H9 (cell line): ENCODE results near the gene DYNLT2B. TPM values are rescaled to one million over a fixed set of nuclear protein-coding genes. Genes with fewer than 3 reads are reported as not detected.

Experiments used
- DNase-seq: peaks from one replicate; pipeline ENCODE4 v3.0.0-alpha.2; 2017
- H2AFZ ChIP-seq: one replicate; pipeline ENCODE4 v1.6.1; 2013; ENCODE audit warnings: mild to moderate bottlenecking, low read length, control low read depth, moderate library complexity
- H2AK5ac ChIP-seq: 2 replicates; pipeline ENCODE4 v1.6.1; 2013; ENCODE audit warnings: low read length, control low read depth, mixed read lengths; ENCODE audit not compliant: insufficient read length
- H2BK120ac ChIP-seq: one replicate; pipeline ENCODE4 v1.6.1; 2013; ENCODE audit warnings: low read depth, mild to moderate bottlenecking, low read length, control low read depth, inconsistent platforms; ENCODE audit not compliant: poor library complexity, severe bottlenecking
- H2BK12ac ChIP-seq: 2 replicates; pipeline ENCODE4 v1.6.1; 2013; ENCODE audit warnings: low read length, control low read depth, mixed read lengths, low read depth; ENCODE audit not compliant: insufficient read length
- H2BK15ac ChIP-seq: 2 replicates; pipeline ENCODE4 v1.6.1; 2013; ENCODE audit warnings: low read depth, low read length, control low read depth
- H2BK20ac ChIP-seq: one replicate; pipeline ENCODE4 v1.6.1; 2013; ENCODE audit warnings: low read depth, mild to moderate bottlenecking, low read length, control low read depth, inconsistent platforms; ENCODE audit not compliant: poor library complexity, severe bottlenecking
- H2BK5ac ChIP-seq: 2 replicates; pipeline ENCODE4 v1.6.1; 2013; ENCODE audit warnings: low read length, control low read depth, mixed read lengths; ENCODE audit not compliant: insufficient read length
- H3K14ac ChIP-seq: 2 replicates; pipeline ENCODE4 v1.6.1; 2013; ENCODE audit warnings: low read length, control low read depth; ENCODE audit not compliant: insufficient read depth
- H3K18ac ChIP-seq: 2 replicates; pipeline ENCODE4 v1.6.1; 2013; ENCODE audit warnings: low read depth, mild to moderate bottlenecking, mixed read lengths, low read length, control low read depth; ENCODE audit not compliant: insufficient read length
- H3K23ac ChIP-seq: 2 replicates; pipeline ENCODE4 v1.6.1; 2013; ENCODE audit warnings: low read length, control low read depth, mixed read lengths, low read depth; ENCODE audit not compliant: insufficient read length
- H3K23me2 ChIP-seq: 2 replicates; pipeline ENCODE4 v1.6.1; 2013; ENCODE audit warnings: low read depth, mild to moderate bottlenecking, mixed read lengths, low read length, control low read depth; ENCODE audit not compliant: insufficient read length, poor library complexity, severe bottlenecking
- H3K27ac ChIP-seq: 2 replicates; pipeline ENCODE4 v1.5.1; 2013; ENCODE audit warnings: low read length, control low read depth, mixed read lengths, low read depth; ENCODE audit not compliant: insufficient read length
- H3K27me3 ChIP-seq: 2 replicates; pipeline ENCODE4 v1.6.1; 2013; ENCODE audit warnings: low read length, control low read depth, inconsistent platforms; ENCODE audit not compliant: insufficient read depth
- H3K4ac ChIP-seq: 2 replicates; pipeline ENCODE4 v1.6.1; 2013; ENCODE audit warnings: low read depth, mild to moderate bottlenecking, control low read depth, inconsistent platforms, low read length, moderate library complexity
- H3K4me1 ChIP-seq: 2 replicates; pipeline ENCODE4 v1.6.1; 2013; ENCODE audit warnings: low read length, control low read depth, inconsistent platforms; ENCODE audit not compliant: insufficient read depth
- H3K4me2 ChIP-seq: 2 replicates; pipeline ENCODE4 v1.6.1; 2013; ENCODE audit warnings: low read length, control low read depth, mixed read lengths; ENCODE audit not compliant: insufficient read length, insufficient read depth
- H3K56ac ChIP-seq: 2 replicates; pipeline ENCODE4 v1.6.1; 2013; ENCODE audit warnings: low read depth, mild to moderate bottlenecking, mixed read lengths, low read length, control low read depth; ENCODE audit not compliant: insufficient read length
- H3K79me1 ChIP-seq: 2 replicates; pipeline ENCODE4 v1.6.1; 2013; ENCODE audit warnings: low read depth, mild to moderate bottlenecking, moderate library complexity, low read length, control low read depth, inconsistent platforms; ENCODE audit not compliant: insufficient read depth, poor library complexity, severe bottlenecking
- H3K79me2 ChIP-seq: 2 replicates; pipeline ENCODE4 v1.6.1; 2013; ENCODE audit warnings: low read length, control low read depth, inconsistent platforms; ENCODE audit not compliant: insufficient read depth
- H3K9ac ChIP-seq: 2 replicates; pipeline ENCODE4 v1.6.1; 2013; ENCODE audit warnings: low read length, control low read depth, mixed read lengths; ENCODE audit not compliant: insufficient read length; ENCODE audit errors: extremely low read depth
- H3K9me3 ChIP-seq: one replicate; pipeline ENCODE4 v1.6.1; 2013; ENCODE audit warnings: low read depth, low read length, inconsistent platforms; ENCODE audit not compliant: control insufficient read depth
- H3T11ph ChIP-seq: one replicate; pipeline ENCODE4 v1.6.1; 2013; ENCODE audit warnings: mild to moderate bottlenecking, low read length, control low read depth, inconsistent platforms
- H4K20me1 ChIP-seq: one replicate; pipeline ENCODE4 v1.6.1; 2013; ENCODE audit not compliant: control insufficient read depth, insufficient read length, insufficient read depth
- H4K5ac ChIP-seq: 2 replicates; pipeline ENCODE4 v1.6.1; 2013; ENCODE audit warnings: low read depth, mild to moderate bottlenecking, mixed read lengths, low read length, control low read depth; ENCODE audit not compliant: insufficient read length
- H4K8ac ChIP-seq: replicated peaks from 2 replicates; pipeline ENCODE4 v1.6.1; 2013; ENCODE audit warnings: low read length, control low read depth, mixed read lengths, low read depth; ENCODE audit not compliant: insufficient read length
- H4K91ac ChIP-seq: 2 replicates; pipeline ENCODE4 v1.6.1; 2013; ENCODE audit warnings: low read depth, mild to moderate bottlenecking, moderate library complexity, mixed read lengths, low read length, control low read depth; ENCODE audit not compliant: insufficient read length
- H3K27ac Mint-ChIP-seq, 3 experiments: 2 replicates in 2 of 3; 3 replicates in 1 of 3; pipeline ENCODE4 v1.8.0; 2020 to 2021; ENCODE audit warnings: mixed read lengths in 3 of 3, mild to moderate bottlenecking in 1 of 3, moderate library complexity in 1 of 3
- H3K27me3 Mint-ChIP-seq: 2 replicates; pipeline ENCODE4 v1.8.0; 2021; ENCODE audit warnings: low read depth, mild to moderate bottlenecking, moderate library complexity, mixed read lengths
- H3K36me3 Mint-ChIP-seq, 3 experiments: 2 replicates in 2 of 3; 3 replicates in 1 of 3; pipeline ENCODE4 v1.8.0; 2020 to 2021; ENCODE audit warnings: low read depth in 3 of 3, mixed read lengths in 3 of 3; ENCODE audit not compliant: insufficient read depth in 1 of 3
- H3K4me1 Mint-ChIP-seq, 2 experiments: 2 replicates each; pipeline ENCODE4 v1.8.0; 2020; ENCODE audit warnings: mixed read lengths in 2 of 2
- H3K4me3 Mint-ChIP-seq, 2 experiments: 2 replicates in 1 of 2; 3 replicates in 1 of 2; pipeline ENCODE4 v1.8.0; 2020 to 2021; ENCODE audit warnings: mild to moderate bottlenecking in 2 of 2, mixed read lengths in 2 of 2, moderate library complexity in 1 of 2
- H3K9me3 Mint-ChIP-seq, 2 experiments: 2 replicates in 1 of 2; 3 replicates in 1 of 2; pipeline ENCODE4 v1.8.0; 2020; ENCODE audit warnings: mild to moderate bottlenecking in 2 of 2, mixed read lengths in 2 of 2, moderate library complexity in 1 of 2
- CTCF ChIP-seq: fragments of 200-600 bp; sonication (generic); conservative IDR thresholded peaks from 3 replicates; pipeline ENCODE4 v1.8.0; 2021; ENCODE audit warnings: antibody characterized with exemption, mild to moderate bottlenecking
- WGBS: extraction: QIAGEN DNeasy Blood & Tissue Kit; methylation state at CpG from one replicate; pipeline ENCODE4 v1.1.7; 2013; ENCODE audit warnings: missing lambda C conversion rate, low lambda C conversion rate, mixed read lengths; ENCODE audit not compliant: insufficient read length; ENCODE audit errors: extremely low coverage; 5-methylcytosine and 5-hydroxymethylcytosine counted together
- total RNA-seq: library from RNA; stranded (reverse); gene quantifications from 2 replicates; pipeline ENCODE4 v1.2.1, GENCODE V29; 2021

The DYNLT2B gene
- total RNA-seq, 1 experiment from 2014 or later, result 12.4 TPM

GRCh38 chr3:196241704-196242103 is 76.3 kb downstream of the DYNLT2B start:
- Histone ChIP-seq H2AK5ac (no peak overlapping the region), H4K20me1 (no peaks in the 10 kb centered on the region), H2BK120ac (no peak overlapping the region), H3K14ac (no peak overlapping the region), H3K18ac (no peak overlapping the region), H3K27me3 (no peaks in the 10 kb centered on the region), H2BK12ac (no peak overlapping the region), H4K91ac (no peak overlapping the region), H3K4ac (no peak overlapping the region), H3K56ac (no peak overlapping the region), H3K27ac (no peak overlapping the region), H3K79me1 (no peaks in the 10 kb centered on the region), H2BK5ac (no peak overlapping the region), H3K79me2 (no peaks in the 10 kb centered on the region), H4K5ac (no peak overlapping the region), H2AFZ (no peak overlapping the region), H3K9ac (no peak overlapping the region), H3K23ac (no peak overlapping the region), H2BK15ac (no peak overlapping the region), H2BK20ac (no peak overlapping the region), H3K23me2 (no peaks in the 10 kb centered on the region), H4K8ac (no peak overlapping the region), H3T11ph (no peak overlapping the region), H3K9me3 (no peaks in the 10 kb centered on the region), H3K4me1 (no peaks in the 10 kb centered on the region), H3K4me2 (no peak overlapping the region)
- WGBS, result no CpG with 5 or more reads among the region's 8 CpGs
- no peak for TF ChIP-seq CTCF
- Mint-ChIP-seq H3K9me3 (peaks cover 3 to 5% of the 10 kb centered on the region in 2 experiments; a peak in 2 of 5 replicates), H3K4me3 (no peak overlapping the region), H3K27ac (no peak overlapping the region), H3K36me3 (peaks cover 29 to 62% (median 35%) of the 10 kb centered on the region in 3 experiments), H3K4me1 (peaks cover 0 to 8% of the 10 kb centered on the region in 2 experiments; a peak in 2 of 4 replicates), H3K27me3 (no peaks in the 10 kb centered on the region)
- no peak for DNase-seq

Other genes with a start within 250 kb of the DYNLT2B start
- 131 and 135 TPM in 2 replicates for gene TFRC, start 236.2 kb downstream of the DYNLT2B start, total RNA-seq
- gene ZDHHC19, start 106.8 kb downstream of the DYNLT2B start, total RNA-seq, result 1.6 and 2.2 TPM in 2 replicates
- 5.6 and 6.5 TPM in 2 replicates for gene SLC51A, start 101.7 kb downstream of the DYNLT2B start, total RNA-seq
- 30.9 and 31.6 TPM in 2 replicates for gene PCYT1A, start 30.5 kb downstream of the DYNLT2B start, total RNA-seq
- not detected in 2 replicates for gene TM4SF19, start 20.1 kb upstream of the DYNLT2B start, total RNA-seq
- gene UBXN7, start 114.2 kb upstream of the DYNLT2B start, total RNA-seq, result 108 and 110 TPM in 2 replicates
- gene RNF168, start 185.5 kb upstream of the DYNLT2B start, total RNA-seq, result 64.6 and 65.5 TPM in 2 replicates
- gene SMCO1, start 197.1 kb upstream of the DYNLT2B start, total RNA-seq, result not detected in 2 replicates